T-helper 17 cell (primary cell): Measurements from ENCODE around the gene EBI3. TPM values are rescaled to one million over a fixed set of nuclear protein-coding genes. Genes with fewer than 3 reads are reported as not detected.
"Not testable (repeated sequence)": the region's sequence is repeated elsewhere in the genome, so short reads cannot be mapped to it uniquely, and the experiment has no call there.

Source experiments
- ATAC-seq: fragments of 150-1000 bp; cut with Tn5 transposase; 2 replicates; pipeline ENCODE4 v1.10.0; 2021; ENCODE audit warnings: mild to moderate bottlenecking, moderate library complexity
- DNase-seq, 3 donors: peaks; one replicate each; pipeline versions ENCODE4 v3.0.0 to v3.0.0-alpha.2; 2020 to 2021
- H3K9me3 ChIP-seq: one replicate; pipeline ENCODE4 v1.7.0; 2013; ENCODE audit warnings: low read length, mild to moderate bottlenecking; ENCODE audit not compliant: control insufficient read depth, poor library complexity, severe bottlenecking
- H3K27ac Mint-ChIP-seq: one replicate; pipeline ENCODE4 v1.8.0; 2022; ENCODE audit warnings: mild to moderate bottlenecking, moderate library complexity, mixed read lengths
- H3K27me3 Mint-ChIP-seq: one replicate; pipeline ENCODE4 v1.8.0; 2022; ENCODE audit warnings: mixed read lengths
- H3K36me3 Mint-ChIP-seq: one replicate; pipeline ENCODE4 v1.8.0; 2022; ENCODE audit warnings: low read depth, mixed read lengths
- H3K4me1 Mint-ChIP-seq: one replicate; pipeline ENCODE4 v1.8.0; 2022; ENCODE audit warnings: mild to moderate bottlenecking, mixed read lengths
- H3K4me3 Mint-ChIP-seq: one replicate; pipeline ENCODE4 v1.8.0; 2022; ENCODE audit warnings: mild to moderate bottlenecking, moderate library complexity, mixed read lengths
- total RNA-seq, 4 donors: library from RNA in 2 of 4; stranded (reverse) in 2 of 4; gene quantifications; one replicate each; pipeline ENCODE4 v1.2.3 and lab custom pipeline; 2022 to 2026

The EBI3 gene
- total RNA-seq, 2 donors from 2014 or later = not detected

- Mint-ChIP-seq H3K36me3 (no peaks in the 10 kb centered on the region), H3K4me1 (peaks cover 8% of the 10 kb centered on the region), H3K4me3 (no peak overlapping the region), H3K27me3 (no peaks in the 10 kb centered on the region), H3K27ac (no peak overlapping the region)
- ATAC-seq = no peak
- no peak for DNase-seq
- no peaks in the 10 kb centered on the region for H3K9me3 ChIP-seq
These were observed 13.5 kb upstream of the EBI3 start for GRCh38 chr19:4215807-4216206.

- Mint-ChIP-seq H3K36me3 (no peaks in the 10 kb centered on the region), H3K4me1 (peaks cover 8% of the 10 kb centered on the region), H3K27me3 (no peaks in the 10 kb centered on the region), H3K4me3 (no peak overlapping the region), H3K27ac (peak overlapping the region; percentile 81)
- no peaks in the 10 kb centered on the region for H3K9me3 ChIP-seq
- no peak for ATAC-seq
- no peak for DNase-seq
These were observed 12.5 kb upstream of the EBI3 start for GRCh38 chr19:4216846-4217245.

GRCh38 chr19:4217429-4218264, 11.7 kb upstream of the EBI3 start:
- H3K4me1 Mint-ChIP-seq = peaks cover 8% of the 10 kb centered on the region
- no peaks in the 10 kb centered on the region for H3K27me3 Mint-ChIP-seq
- ATAC-seq = no peak
- no peaks in the 10 kb centered on the region for H3K36me3 Mint-ChIP-seq
- no peak overlapping the region for H3K27ac Mint-ChIP-seq
- H3K4me3 Mint-ChIP-seq = no peak overlapping the region
- no peak for DNase-seq
- H3K9me3 ChIP-seq = no peaks in the 10 kb centered on the region

DNA sequence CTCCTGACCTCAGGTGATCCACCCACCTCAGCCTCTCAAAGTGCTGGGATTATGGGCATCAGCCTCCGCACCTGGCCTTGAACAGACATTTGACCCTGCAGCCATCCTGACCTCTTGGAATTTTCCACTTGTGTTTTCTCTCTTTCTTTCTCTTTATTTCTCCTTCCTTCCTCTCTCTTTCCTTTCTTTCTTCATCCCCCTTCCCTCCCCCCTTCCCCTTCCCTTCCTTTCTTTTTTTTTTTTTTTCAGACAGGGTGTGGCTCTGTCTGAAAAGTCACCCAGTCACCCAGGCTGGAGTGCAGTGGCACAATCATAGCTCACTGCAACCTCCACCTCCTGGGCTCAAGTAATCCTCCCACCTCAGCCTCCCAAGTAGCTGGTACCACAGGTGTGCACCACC, 10.8 kb upstream of the EBI3 start:
- not testable (repeated sequence) for H3K9me3 ChIP-seq, DNase-seq, H3K4me1 Mint-ChIP-seq, ATAC-seq, H3K36me3 Mint-ChIP-seq, H3K27me3 Mint-ChIP-seq, H3K27ac Mint-ChIP-seq, H3K4me3 Mint-ChIP-seq

DNA sequence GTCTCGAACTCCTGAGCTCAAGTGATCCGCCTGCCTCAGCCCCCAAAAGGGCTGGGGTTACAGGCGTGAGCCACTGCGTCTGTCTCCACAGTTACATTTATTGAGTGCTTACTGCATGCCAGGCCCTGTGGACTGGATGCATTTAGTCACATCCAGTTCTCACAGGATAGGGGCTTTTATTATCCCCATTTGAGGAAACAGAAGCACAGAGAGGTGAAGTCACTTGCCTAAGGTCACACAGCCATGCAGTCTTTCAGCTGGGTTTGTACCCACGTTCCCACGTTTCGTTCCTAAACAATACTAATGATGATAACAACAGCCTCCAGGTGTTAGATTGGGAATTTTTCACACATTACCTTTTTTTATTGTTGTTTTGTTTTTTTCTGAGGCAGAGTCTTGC, 9.1 kb upstream of the EBI3 start:
- no peak overlapping the region for H3K27ac Mint-ChIP-seq
- DNase-seq (no peak), ATAC-seq (no peak)
- H3K36me3 Mint-ChIP-seq = no peaks in the 10 kb centered on the region
- no peaks in the 10 kb centered on the region for H3K9me3 ChIP-seq
- H3K27me3 Mint-ChIP-seq = no peaks in the 10 kb centered on the region
- H3K4me1 Mint-ChIP-seq = peaks cover under 1% of the 10 kb centered on the region
- H3K4me3 Mint-ChIP-seq = no peak overlapping the region

DNA sequence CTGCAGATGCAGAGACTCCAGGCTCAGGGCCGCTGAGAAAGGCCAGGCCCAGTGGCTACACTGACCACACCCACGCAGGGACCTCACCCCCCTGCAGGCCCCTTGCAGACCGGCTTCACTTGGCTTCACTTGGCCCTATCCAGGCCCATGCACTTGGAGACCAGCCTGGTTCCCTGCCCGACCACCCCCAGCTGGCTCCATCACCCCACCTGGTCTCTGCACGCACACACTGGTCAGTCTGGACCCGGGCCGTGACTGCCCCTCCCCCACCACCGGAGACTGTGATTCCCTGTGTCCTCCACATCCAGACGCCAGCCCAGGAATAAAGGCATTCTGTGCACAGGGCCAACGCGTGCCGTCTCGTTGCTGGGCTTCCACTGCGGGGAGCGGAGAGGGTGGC, 4.9 kb upstream of the EBI3 start:
- H3K27ac Mint-ChIP-seq = no peak overlapping the region
- no peak overlapping the region for H3K4me3 Mint-ChIP-seq
- ATAC-seq (no peak), DNase-seq (no peak)
- H3K36me3 Mint-ChIP-seq = no peaks in the 10 kb centered on the region
- H3K9me3 ChIP-seq = no peaks in the 10 kb centered on the region
- H3K27me3 Mint-ChIP-seq = no peaks in the 10 kb centered on the region
- no peaks in the 10 kb centered on the region for H3K4me1 Mint-ChIP-seq

- no peak overlapping the region for H3K27ac Mint-ChIP-seq
- DNase-seq (no peak), ATAC-seq (no peak)
- no peak overlapping the region for H3K4me3 Mint-ChIP-seq
- no peaks in the 10 kb centered on the region for H3K4me1 Mint-ChIP-seq
- no peaks in the 10 kb centered on the region for H3K36me3 Mint-ChIP-seq
- H3K9me3 ChIP-seq = no peaks in the 10 kb centered on the region
- no peaks in the 10 kb centered on the region for H3K27me3 Mint-ChIP-seq
These were observed 3.4 kb upstream of the EBI3 start for GRCh38 chr19:4225885-4226284.

GRCh38 chr19:4227771-4228170, 1.6 kb upstream of the EBI3 start:
- DNase-seq (no peak), ATAC-seq (no peak)
- no peak overlapping the region for H3K4me3 Mint-ChIP-seq
- H3K4me1 Mint-ChIP-seq = no peaks in the 10 kb centered on the region
- no peaks in the 10 kb centered on the region for H3K36me3 Mint-ChIP-seq
- no peaks in the 10 kb centered on the region for H3K27me3 Mint-ChIP-seq
- no peaks in the 10 kb centered on the region for H3K9me3 ChIP-seq
- H3K27ac Mint-ChIP-seq = no peak overlapping the region

DNA sequence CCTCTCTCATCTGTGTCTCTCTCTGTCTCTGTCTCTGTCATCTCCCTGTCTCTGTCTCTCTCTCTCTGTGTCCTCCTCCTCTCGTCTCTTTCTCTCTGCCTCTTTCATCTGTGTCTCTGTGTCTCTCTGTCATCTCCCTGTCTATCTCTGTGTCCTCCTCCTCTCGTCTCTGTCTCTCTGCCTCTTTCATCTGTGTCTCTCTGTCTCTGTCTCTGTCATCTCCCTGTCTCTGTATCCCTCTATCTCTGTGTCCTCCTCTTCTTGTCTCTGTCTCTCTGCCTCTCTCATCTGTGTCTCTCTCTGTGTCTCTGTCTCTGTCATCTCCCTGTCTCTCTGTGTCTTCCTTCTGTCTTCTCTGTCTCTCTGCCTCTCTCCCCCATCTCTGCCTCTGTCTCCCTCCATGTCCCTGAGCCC, 551 bp upstream of the EBI3 start:
- H3K27me3 Mint-ChIP-seq = no peaks in the 10 kb centered on the region
- H3K4me3 Mint-ChIP-seq = no peak overlapping the region
- DNase-seq = no peak
- no peak overlapping the region for H3K27ac Mint-ChIP-seq
- H3K36me3 Mint-ChIP-seq = no peaks in the 10 kb centered on the region
- H3K9me3 ChIP-seq = no peaks in the 10 kb centered on the region
- peaks cover 4% of the 10 kb centered on the region for H3K4me1 Mint-ChIP-seq
- no peak for ATAC-seq

- ATAC-seq, DNase-seq, H3K4me3 Mint-ChIP-seq, H3K36me3 Mint-ChIP-seq, H3K9me3 ChIP-seq, H3K27ac Mint-ChIP-seq, H3K27me3 Mint-ChIP-seq, H3K4me1 Mint-ChIP-seq: not testable (repeated sequence)
These were observed 914 bp downstream of the EBI3 start for GRCh38 chr19:4230237-4230636.

DNA sequence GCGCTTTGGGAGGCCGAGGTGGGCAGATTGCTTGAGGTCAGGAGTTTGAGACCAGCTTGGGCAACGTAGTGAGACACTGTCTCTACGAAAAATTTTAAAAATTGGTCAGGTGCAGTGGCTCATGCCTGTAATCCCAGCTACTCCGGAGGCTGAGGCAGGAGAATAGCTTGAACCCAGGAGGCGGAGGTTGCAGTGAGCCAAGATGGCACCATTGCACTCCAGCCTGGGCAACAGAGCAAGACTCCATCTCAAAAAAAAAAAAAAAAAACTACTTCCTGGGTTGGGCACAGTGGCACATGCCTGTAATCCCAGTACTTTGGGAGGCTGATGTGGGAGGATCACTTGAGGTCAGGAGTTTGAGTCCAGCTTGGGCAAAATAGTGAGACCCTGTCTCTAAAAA, 2.2 kb downstream of the EBI3 start:
- ATAC-seq, H3K27ac Mint-ChIP-seq, H3K4me1 Mint-ChIP-seq, H3K27me3 Mint-ChIP-seq, H3K36me3 Mint-ChIP-seq, DNase-seq, H3K9me3 ChIP-seq, H3K4me3 Mint-ChIP-seq: not testable (repeated sequence)

DNA sequence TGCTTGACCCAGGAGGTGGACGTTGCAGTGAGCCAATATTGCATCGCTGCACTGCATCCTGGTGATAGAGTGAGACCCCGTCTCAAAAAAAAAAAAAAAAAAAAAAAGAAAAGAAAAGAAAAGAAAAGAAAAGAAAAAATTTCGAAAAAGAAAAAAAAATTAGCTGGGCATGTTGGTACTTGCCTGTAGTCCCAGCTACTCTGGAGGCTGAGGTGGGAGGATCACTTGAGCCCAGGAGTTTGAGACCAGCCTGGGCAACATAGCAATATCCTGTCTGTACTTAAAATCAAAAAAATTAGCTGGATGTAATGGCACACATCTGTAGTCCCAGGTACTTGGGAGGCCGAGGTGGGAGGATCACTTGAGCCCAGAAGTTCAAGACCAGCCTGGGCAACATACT, 2.8 kb downstream of the EBI3 start:
- not testable (repeated sequence) for H3K4me3 Mint-ChIP-seq, DNase-seq, H3K4me1 Mint-ChIP-seq, H3K27ac Mint-ChIP-seq, ATAC-seq, H3K9me3 ChIP-seq, H3K36me3 Mint-ChIP-seq
- peaks cover 11% of the 10 kb centered on the region for H3K27me3 Mint-ChIP-seq

- Mint-ChIP-seq H3K27ac (no peak overlapping the region), H3K4me3 (no peak overlapping the region), H3K4me1 (peaks cover 4% of the 10 kb centered on the region), H3K36me3 (no peaks in the 10 kb centered on the region), H3K27me3 (peaks cover 11% of the 10 kb centered on the region)
- ATAC-seq = no peak
- DNase-seq = no peak
- H3K9me3 ChIP-seq = no peaks in the 10 kb centered on the region
These were observed 3.4 kb downstream of the EBI3 start for GRCh38 chr19:4232614-4233281.
